Glutamatergic neuron (in vitro differentiated cells): ENCODE measurements around the gene IKBIP. TPM values are rescaled to one million over a fixed set of nuclear protein-coding genes. Genes with fewer than 3 reads are reported as not detected.
"Not testable (repeated sequence)": the region's sequence is repeated elsewhere in the genome, so short reads cannot be mapped to it uniquely, and the experiment has no call there.

ENCODE experiments used
- DNase-seq: peaks from one replicate; pipeline ENCODE4 v3.0.0; 2022
- H3K27ac Mint-ChIP-seq: one replicate; pipeline ENCODE4 v1.8.0; 2020; ENCODE audit warnings: mild to moderate bottlenecking, mixed read lengths, inconsistent platforms; ENCODE audit not compliant: unreplicated experiment
- H3K27me3 Mint-ChIP-seq: one replicate; pipeline ENCODE4 v1.8.0; 2020; ENCODE audit warnings: mild to moderate bottlenecking, moderate library complexity, mixed read lengths, inconsistent platforms; ENCODE audit not compliant: unreplicated experiment
- H3K36me3 Mint-ChIP-seq: one replicate; pipeline ENCODE4 v1.8.0; 2020; ENCODE audit warnings: mild to moderate bottlenecking, mixed read lengths, inconsistent platforms; ENCODE audit not compliant: unreplicated experiment
- H3K4me1 Mint-ChIP-seq: one replicate; pipeline ENCODE4 v1.8.0; 2020; ENCODE audit warnings: mild to moderate bottlenecking, low read depth, mixed read lengths, inconsistent platforms; ENCODE audit not compliant: unreplicated experiment
- H3K4me3 Mint-ChIP-seq: one replicate; pipeline ENCODE4 v1.8.0; 2020; ENCODE audit warnings: mild to moderate bottlenecking, mixed read lengths, inconsistent platforms; ENCODE audit not compliant: unreplicated experiment
- H3K9me3 Mint-ChIP-seq: one replicate; pipeline ENCODE4 v1.8.0; 2020; ENCODE audit warnings: mild to moderate bottlenecking, moderate library complexity, mixed read lengths, inconsistent platforms; ENCODE audit not compliant: unreplicated experiment
- total RNA-seq: library from RNA; stranded (reverse); fragmentation: NEBNext Ultra II Directional; extraction: Animal tissue kit (Norgen Biotek cat#: 25700); gene quantifications from one replicate; pipeline ENCODE4 v1.2.1, GENCODE V29; 2021; ENCODE audit not compliant: unreplicated experiment
- TF ChIP-seq, protein P1 (sequence below): fragments of 200-600 bp; sonication (generic); IDR thresholded peaks from one replicate; pipeline ENCODE4 v1.5.0; 2021; ENCODE audit not compliant: partially characterized antibody, unreplicated experiment

Gene IKBIP
- total RNA-seq, 1 donor from 2014 or later = 6.1 TPM

DNA sequence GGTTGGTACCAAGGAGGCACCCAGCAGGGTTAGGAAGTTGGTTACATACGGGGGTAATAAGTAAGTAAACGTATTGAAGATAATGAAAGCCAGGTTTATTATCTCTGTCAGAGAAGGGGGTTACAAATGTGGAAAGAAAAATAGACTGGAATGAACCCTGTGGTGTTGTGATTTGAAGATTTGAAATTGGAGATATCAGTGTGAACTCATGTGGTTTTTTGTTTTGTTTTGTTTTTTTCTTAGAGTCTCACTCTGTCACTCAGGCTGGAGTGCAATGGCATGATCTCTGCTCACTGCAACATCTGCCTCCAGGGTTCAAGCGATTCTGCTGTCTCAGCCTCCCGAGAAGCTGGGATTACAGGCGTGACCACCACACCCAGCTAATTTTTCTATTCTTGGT lies 65.2 kb downstream of the IKBIP start:
- Mint-ChIP-seq H3K36me3 (no peaks in the 10 kb centered on the region), H3K27ac (no peak overlapping the region), H3K4me1 (no peaks in the 10 kb centered on the region), H3K9me3 (no peaks in the 10 kb centered on the region), H3K27me3 (peaks cover 2% of the 10 kb centered on the region), H3K4me3 (no peak overlapping the region)
- TF ChIP-seq, protein P1, sequence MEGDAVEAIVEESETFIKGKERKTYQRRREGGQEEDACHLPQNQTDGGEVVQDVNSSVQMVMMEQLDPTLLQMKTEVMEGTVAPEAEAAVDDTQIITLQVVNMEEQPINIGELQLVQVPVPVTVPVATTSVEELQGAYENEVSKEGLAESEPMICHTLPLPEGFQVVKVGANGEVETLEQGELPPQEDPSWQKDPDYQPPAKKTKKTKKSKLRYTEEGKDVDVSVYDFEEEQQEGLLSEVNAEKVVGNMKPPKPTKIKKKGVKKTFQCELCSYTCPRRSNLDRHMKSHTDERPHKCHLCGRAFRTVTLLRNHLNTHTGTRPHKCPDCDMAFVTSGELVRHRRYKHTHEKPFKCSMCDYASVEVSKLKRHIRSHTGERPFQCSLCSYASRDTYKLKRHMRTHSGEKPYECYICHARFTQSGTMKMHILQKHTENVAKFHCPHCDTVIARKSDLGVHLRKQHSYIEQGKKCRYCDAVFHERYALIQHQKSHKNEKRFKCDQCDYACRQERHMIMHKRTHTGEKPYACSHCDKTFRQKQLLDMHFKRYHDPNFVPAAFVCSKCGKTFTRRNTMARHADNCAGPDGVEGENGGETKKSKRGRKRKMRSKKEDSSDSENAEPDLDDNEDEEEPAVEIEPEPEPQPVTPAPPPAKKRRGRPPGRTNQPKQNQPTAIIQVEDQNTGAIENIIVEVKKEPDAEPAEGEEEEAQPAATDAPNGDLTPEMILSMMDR = no peak
- no peak for DNase-seq

DNA sequence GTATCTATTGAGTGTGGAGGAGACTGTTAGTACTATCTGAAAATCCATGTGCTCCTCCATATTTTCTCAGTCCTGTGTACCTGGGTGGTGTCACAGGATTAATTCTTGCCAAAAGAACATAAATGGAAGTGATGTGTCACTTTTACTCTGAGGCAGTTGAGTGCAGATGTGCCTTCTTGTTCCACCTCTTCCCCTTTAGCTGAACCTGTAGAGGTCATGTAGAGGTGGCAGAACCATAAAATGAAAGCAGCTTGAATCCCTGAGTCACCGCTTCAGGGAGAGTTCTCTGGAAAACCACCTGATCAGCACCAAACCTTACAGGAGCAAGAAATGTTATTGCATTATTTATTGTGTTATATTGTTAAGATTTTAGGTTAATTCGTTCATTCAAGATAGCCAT lies 65.8 kb downstream of the IKBIP start:
- Mint-ChIP-seq H3K27me3 (peaks cover 2% of the 10 kb centered on the region), H3K4me1 (no peaks in the 10 kb centered on the region), H3K4me3 (no peak overlapping the region), H3K27ac (no peak overlapping the region), H3K9me3 (no peaks in the 10 kb centered on the region), H3K36me3 (no peaks in the 10 kb centered on the region)
- TF ChIP-seq, protein P1 = no peak
- no peak for DNase-seq

GRCh38 chr12:98578392-98578791 lies 66.2 kb downstream of the IKBIP start:
- no peaks in the 10 kb centered on the region for H3K4me1 Mint-ChIP-seq
- H3K27ac Mint-ChIP-seq = no peak overlapping the region
- DNase-seq = no peak
- peaks cover 2% of the 10 kb centered on the region for H3K27me3 Mint-ChIP-seq
- no peaks in the 10 kb centered on the region for H3K36me3 Mint-ChIP-seq
- no peaks in the 10 kb centered on the region for H3K9me3 Mint-ChIP-seq
- TF ChIP-seq, protein P1 = no peak
- H3K4me3 Mint-ChIP-seq = no peak overlapping the region

DNA sequence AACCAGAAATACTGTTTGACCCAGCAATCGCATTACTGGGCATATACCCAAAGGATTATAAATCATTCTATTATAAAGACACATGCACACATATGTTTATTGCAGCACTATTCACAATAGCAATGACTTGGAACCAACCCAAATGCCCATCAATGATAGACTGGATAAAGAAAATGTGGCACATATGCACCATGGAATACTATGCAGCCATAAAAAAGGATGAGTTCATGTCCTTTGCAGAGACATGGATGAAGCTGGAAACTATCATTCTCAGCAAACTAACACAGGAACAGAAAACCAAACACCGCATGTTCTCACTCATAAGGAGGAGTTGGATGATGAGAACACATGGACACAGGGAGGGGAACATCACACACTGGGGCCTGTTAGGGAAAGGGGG lies 67.8 kb downstream of the IKBIP start:
- H3K27me3 Mint-ChIP-seq, DNase-seq, H3K4me1 Mint-ChIP-seq, H3K9me3 Mint-ChIP-seq, H3K36me3 Mint-ChIP-seq, H3K27ac Mint-ChIP-seq, H3K4me3 Mint-ChIP-seq: not testable (repeated sequence)

- H3K27me3 Mint-ChIP-seq = peaks cover 3% of the 10 kb centered on the region
- TF ChIP-seq, protein P1 = no peak
- H3K4me1 Mint-ChIP-seq = no peaks in the 10 kb centered on the region
- no peaks in the 10 kb centered on the region for H3K36me3 Mint-ChIP-seq
- no peak overlapping the region for H3K27ac Mint-ChIP-seq
- H3K4me3 Mint-ChIP-seq = no peak overlapping the region
- H3K9me3 Mint-ChIP-seq = no peaks in the 10 kb centered on the region
- no peak for DNase-seq
Observed at GRCh38 chr12:98575013-98575412, 69.6 kb downstream of the IKBIP start.

Other genes with a start within 250 kb of the IKBIP start
- 80.2 TPM for gene TMPO, start 129.2 kb downstream of the IKBIP start, total RNA-seq
- 481 TPM for gene SLC25A3, start 51.1 kb downstream of the IKBIP start, total RNA-seq
- 20.8 TPM for gene APAF1, start 502 bp upstream of the IKBIP start, total RNA-seq